DOHH2 (cell line): ENCODE measurements around the gene GNPTG.

Experiments used
- H3F3A ChIP-seq: fragments of 200-600 bp; sonication (generic), shearing (Covaris generic); 2 replicates; pipeline ENCODE4 v1.6.0; 2016; ENCODE audit warnings: antibody characterized with exemption, mild to moderate bottlenecking; ENCODE audit not compliant: control insufficient read depth, insufficient read depth
- H3K27ac ChIP-seq: fragments of 200-600 bp; sonication (generic); 2 replicates; pipeline ENCODE4 v1.5.1; 2014; ENCODE audit warnings: low read depth, mild to moderate bottlenecking, low read length, moderate library complexity
- H3K27me3 ChIP-seq: fragments of 200-600 bp; sonication (generic); 2 replicates; pipeline ENCODE4 v1.6.1; 2014; ENCODE audit warnings: mild to moderate bottlenecking, low read length, mixed read lengths; ENCODE audit not compliant: control insufficient read depth
- H3K36me3 ChIP-seq: fragments of 200-600 bp; sonication (generic); 2 replicates; pipeline ENCODE4 v1.6.1; 2014; ENCODE audit warnings: mild to moderate bottlenecking, low read length, moderate library complexity, mixed read lengths; ENCODE audit not compliant: control insufficient read depth
- H3K4me1 ChIP-seq: fragments of 200-600 bp; sonication (generic); 2 replicates; pipeline ENCODE4 v1.6.1; 2014; ENCODE audit warnings: mild to moderate bottlenecking, low read length, mixed read lengths; ENCODE audit not compliant: control insufficient read depth
- H3K4me2 ChIP-seq: fragments of 200-600 bp; sonication (generic); 2 replicates; pipeline ENCODE4 v1.6.0; 2014; ENCODE audit warnings: mild to moderate bottlenecking, low read length, moderate library complexity
- H3K4me3 ChIP-seq: fragments of 200-600 bp; sonication (generic); 2 replicates; pipeline ENCODE4 v1.5.1; 2014; ENCODE audit warnings: mild to moderate bottlenecking, low read length, mixed read lengths
- H3K79me2 ChIP-seq: fragments of 200-600 bp; sonication (generic); 2 replicates; pipeline ENCODE4 v1.6.1; 2014; ENCODE audit warnings: mild to moderate bottlenecking, low read length, mixed read lengths; ENCODE audit not compliant: control insufficient read depth
- H3K9me2 ChIP-seq: fragments of 200-600 bp; sonication (generic); replicated peaks from 2 replicates; pipeline ENCODE4 v1.6.1; 2014; ENCODE audit warnings: mild to moderate bottlenecking, low read length, mixed read lengths; ENCODE audit not compliant: control insufficient read depth
- H3K9me3 ChIP-seq: fragments of 200-600 bp; sonication (generic); 2 replicates; pipeline ENCODE4 v1.6.1; 2014; ENCODE audit warnings: antibody characterized with exemption, low read length, mixed read lengths; ENCODE audit not compliant: control insufficient read depth, insufficient read depth
- H4K20me1 ChIP-seq: fragments of 200-600 bp; sonication (generic); 2 replicates; pipeline ENCODE4 v1.6.0; 2014; ENCODE audit warnings: low read depth, mild to moderate bottlenecking, antibody characterized with exemption, low read length, moderate library complexity; ENCODE audit not compliant: control insufficient read depth, insufficient read depth
- CTCF ChIP-seq: fragments of 200-600 bp; sonication (generic); IDR thresholded peaks from one replicate; pipeline ENCODE4 v1.5.1; 2014; ENCODE audit warnings: antibody characterized with exemption, mild to moderate bottlenecking, low read depth, low read length; ENCODE audit not compliant: poor library complexity, severe bottlenecking
- EZH2phosphoT487 ChIP-seq: fragments of 200-600 bp; sonication (generic); IDR thresholded peaks from 2 replicates; pipeline ENCODE4 v1.6.1; 2017; ENCODE audit warnings: borderline replicate concordance, mild to moderate bottlenecking, antibody characterized with exemption, low read length, moderate library complexity, mixed read lengths

GNPTG gene

GRCh38 chr16:1310832-1311200, 40.9 kb upstream of the GNPTG start:
- peaks cover 26% of the 10 kb centered on the region for H3K4me1 ChIP-seq

DNA sequence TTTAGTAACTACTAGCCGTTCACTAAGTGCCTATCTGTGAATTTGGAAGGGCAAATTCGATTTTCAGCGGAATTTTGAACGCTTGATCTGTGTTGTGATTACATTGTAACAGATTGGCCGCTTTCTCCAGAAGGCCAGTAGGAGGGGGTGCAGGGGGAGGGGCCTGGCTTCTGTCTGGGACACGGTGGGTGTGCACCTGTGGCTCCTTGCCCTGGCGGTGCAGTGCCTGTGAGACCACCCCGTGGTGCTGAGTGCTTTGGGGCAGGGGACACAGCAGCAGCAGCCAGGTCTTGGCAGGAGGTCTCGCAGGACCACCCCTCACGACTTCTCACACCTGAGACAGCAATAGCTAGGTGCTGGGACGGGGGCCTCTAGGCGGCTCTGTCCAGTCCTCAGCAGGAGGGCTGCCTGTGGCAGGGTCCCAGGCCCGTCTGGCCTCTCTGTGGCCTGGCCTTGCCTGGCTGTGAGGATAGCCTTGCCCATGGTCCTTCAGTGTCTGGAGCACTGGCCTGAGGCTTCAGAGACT, 40.5 kb upstream of the GNPTG start:
- H3K9me2 ChIP-seq = no peaks in the 10 kb centered on the region
- peaks cover 22% of the 10 kb centered on the region for H3K4me1 ChIP-seq
- H3K9me3 ChIP-seq = no peaks in the 10 kb centered on the region; the same call in 1 of the 2 replicates
- peak overlapping the region; percentile 92 for H3K4me2 ChIP-seq
- peaks cover 35% of the 10 kb centered on the region for H4K20me1 ChIP-seq
- TF ChIP-seq CTCF (no peak), EZH2phosphoT487 (no peak)
- peaks cover 62% of the 10 kb centered on the region for H3K36me3 ChIP-seq
- H3K27me3 ChIP-seq = no peaks in the 10 kb centered on the region
- no peak overlapping the region for H3K27ac ChIP-seq
- H3K4me3 ChIP-seq = peak overlapping the region; percentile 93
- H3K79me2 ChIP-seq = peaks cover 65% of the 10 kb centered on the region
- H3F3A ChIP-seq = no peaks in the 10 kb centered on the region; the same call in 1 of the 2 replicates

More at GRCh38 chr16:1310832-1311200, 40.9 kb upstream of the GNPTG start:
- H3K79me2 ChIP-seq = peaks cover 60% of the 10 kb centered on the region
- no peaks in the 10 kb centered on the region for H3K9me2 ChIP-seq
- TF ChIP-seq CTCF = no peak
- TF ChIP-seq EZH2phosphoT487 = no peak
- H4K20me1 ChIP-seq = peaks cover 35% of the 10 kb centered on the region
- no peaks in the 10 kb centered on the region; the same call in 1 of the 2 replicates for H3F3A ChIP-seq
- H3K4me2 ChIP-seq = peak overlapping the region; percentile 92
- H3K9me3 ChIP-seq = no peaks in the 10 kb centered on the region; the same call in 1 of the 2 replicates
- no peaks in the 10 kb centered on the region for H3K27me3 ChIP-seq
- H3K36me3 ChIP-seq = peaks cover 58% of the 10 kb centered on the region
- peak overlapping the region; percentile 93 for H3K4me3 ChIP-seq
- peak overlapping the region; percentile 62 for H3K27ac ChIP-seq

DNA sequence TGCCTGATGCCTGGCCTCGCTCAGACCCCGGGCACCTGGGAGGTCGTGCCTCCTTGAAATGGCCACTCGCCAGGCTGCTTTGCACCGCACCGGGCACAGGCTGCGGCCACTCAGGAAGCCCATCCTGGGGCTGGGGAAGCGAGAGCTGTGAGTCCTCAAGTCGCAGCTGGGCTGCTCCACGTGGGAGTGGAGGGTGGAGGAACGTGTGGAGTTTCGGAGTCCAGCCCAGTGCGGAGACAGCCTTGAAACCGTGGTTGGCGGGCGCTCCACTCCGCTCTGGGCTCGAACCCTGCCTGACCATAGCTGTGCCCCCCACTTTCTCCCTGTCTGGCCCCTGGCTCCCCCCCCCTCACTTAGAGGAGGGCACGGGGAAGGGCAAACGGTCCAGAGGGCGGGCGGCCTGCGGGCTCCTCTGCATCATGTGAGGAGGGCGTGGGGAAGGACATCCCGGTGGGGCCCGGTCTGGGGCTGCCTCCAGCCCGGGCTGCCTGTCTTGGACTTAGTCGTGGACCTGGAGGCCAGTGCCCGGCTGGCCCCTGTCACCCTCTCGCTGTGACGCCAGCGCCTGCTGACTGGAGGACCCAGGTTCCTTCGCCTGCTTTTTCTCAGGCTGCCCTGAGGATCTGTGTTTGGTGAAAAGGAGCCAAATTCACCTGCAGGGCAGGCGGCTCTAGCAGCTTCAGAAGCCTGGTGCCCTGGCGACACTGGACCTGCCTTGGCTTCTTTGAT, 39.8 kb upstream of the GNPTG start:
- Histone ChIP-seq H3K27me3 (no peaks in the 10 kb centered on the region), H3K4me3 (peak overlapping the region; percentile 93), H3F3A (no peaks in the 10 kb centered on the region; the same call in 1 of the 2 replicates), H3K27ac (no peak overlapping the region), H3K4me1 (peaks cover 19% of the 10 kb centered on the region), H3K4me2 (peak overlapping the region; percentile 92), H3K9me3 (no peaks in the 10 kb centered on the region; the same call in 1 of the 2 replicates), H4K20me1 (peaks cover 35% of the 10 kb centered on the region), H3K79me2 (peaks cover 71% of the 10 kb centered on the region), H3K9me2 (no peaks in the 10 kb centered on the region), H3K36me3 (peaks cover 69% of the 10 kb centered on the region)
- no peak for TF ChIP-seq CTCF
- no peak for TF ChIP-seq EZH2phosphoT487
